Natural killer cell (primary cell): ENCODE measurements around the gene TUBGCP6. TPM values are rescaled to one million over a fixed set of nuclear protein-coding genes. Genes with fewer than 3 reads are reported as not detected.
A peak's percentile ranks its signal among the peaks of the same experiment; 100 is the strongest.

Source experiments
- ATAC-seq, 3 donors: fragments of 150-1000 bp in 2 of 3; fragments of 200-7000 bp in 1 of 3; cut with Tn5 transposase; 1 replicate in 1 of 3; 2 replicates in 2 of 3; pipeline ENCODE4 v1.10.0; 2021; ENCODE audit warnings: mild to moderate bottlenecking in 2 of 3, moderate library complexity in 2 of 3
- DNase-seq, 2 donors: peaks; one replicate each; pipeline versions ENCODE4 v3.0.0 to v3.0.0-alpha.2; 2013 to 2021; ENCODE audit warnings: mixed read lengths in 1 of 2
- H3K27ac ChIP-seq: one replicate; pipeline ENCODE4 v1.5.1; 2013; ENCODE audit warnings: mild to moderate bottlenecking, low read length
- H3K27me3 ChIP-seq: one replicate; pipeline ENCODE4 v1.6.1; 2013; ENCODE audit warnings: low read length; ENCODE audit not compliant: control insufficient read depth, insufficient read depth
- H3K36me3 ChIP-seq: one replicate; pipeline ENCODE4 v1.6.1; 2013; ENCODE audit warnings: low read length; ENCODE audit not compliant: control insufficient read depth, insufficient read depth
- H3K4me1 ChIP-seq: one replicate; pipeline ENCODE4 v1.6.1; 2013; ENCODE audit warnings: low read length; ENCODE audit not compliant: control insufficient read depth, insufficient read depth
- H3K4me3 ChIP-seq: one replicate; pipeline ENCODE4 v1.5.1; 2013; ENCODE audit warnings: low read length
- H3K9me3 ChIP-seq: one replicate; pipeline ENCODE4 v1.6.1; 2013; ENCODE audit warnings: low read length; ENCODE audit not compliant: control insufficient read depth, insufficient read depth
- H3K27ac Mint-ChIP-seq, 2 donors: one replicate each; pipeline ENCODE4 v1.8.0; 2022; ENCODE audit warnings: mild to moderate bottlenecking in 2 of 2, mixed read lengths in 2 of 2, moderate library complexity in 1 of 2
- H3K27me3 Mint-ChIP-seq, 2 donors: one replicate each; pipeline ENCODE4 v1.8.0; 2022; ENCODE audit warnings: low read depth in 2 of 2, mixed read lengths in 2 of 2
- H3K36me3 Mint-ChIP-seq: one replicate; pipeline ENCODE4 v1.8.0; 2022; ENCODE audit warnings: mixed read lengths
- H3K4me1 Mint-ChIP-seq, 2 donors: one replicate each; pipeline ENCODE4 v1.8.0; 2022; ENCODE audit warnings: mixed read lengths in 2 of 2
- H3K4me3 Mint-ChIP-seq: one replicate; pipeline ENCODE4 v1.8.0; 2022; ENCODE audit warnings: mild to moderate bottlenecking, moderate library complexity, mixed read lengths
- H3K9me3 Mint-ChIP-seq, 2 donors: one replicate each; pipeline ENCODE4 v1.8.0; 2022; ENCODE audit warnings: mixed read lengths in 2 of 2
- WGBS: methylation state at CpG from one replicate; pipeline ENCODE4 v1.1.7; 2013; ENCODE audit warnings: missing lambda C conversion rate; ENCODE audit not compliant: insufficient coverage; 5-methylcytosine and 5-hydroxymethylcytosine counted together
- intact Hi-C: fragments of 100-400 bp; cut with micrococcal nuclease; formaldehyde crosslinking; loops from one replicate; pipeline ENCODE4 v1.14.2; 2022
- total RNA-seq, 4 donors: library from RNA; stranded (reverse); fragments of 120-200 nt in 1 of 4; gene quantifications; one replicate each; pipeline versions ENCODE4 v1.2.3 to v1.2.4, GENCODE V29; 2013 to 2022
- TF ChIP-seq, protein P1 (sequence below): fragments of 200-600 bp; IDR thresholded peaks from one replicate; pipeline ENCODE4 v1.8.0; 2022; ENCODE audit warnings: antibody characterized with exemption

The TUBGCP6 gene
- total RNA-seq, 3 donors from 2014 or later (not counting 1 experiment from before 2014, with no cell fraction given), result 105 to 126 (median 118) TPM

DNA sequence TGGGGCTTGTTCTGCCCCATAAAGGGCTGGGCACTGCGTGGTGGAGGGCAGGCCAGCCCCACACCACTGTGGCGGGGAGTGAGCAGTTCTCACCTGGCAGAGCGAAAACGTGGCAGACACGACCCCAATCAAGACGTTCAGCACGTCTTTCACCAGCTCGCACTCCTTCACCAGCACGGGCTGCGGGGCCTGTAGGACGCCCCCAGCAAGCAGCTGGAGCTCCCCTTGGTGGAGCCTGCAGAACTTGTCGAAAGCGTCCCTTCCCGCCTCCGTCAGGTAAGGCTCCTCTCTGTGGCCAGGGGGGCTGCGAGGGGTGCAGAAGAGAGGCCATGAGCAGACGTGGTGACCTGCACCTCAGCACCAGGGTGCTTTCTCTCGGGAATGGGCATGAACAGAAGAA, 11.6 kb downstream of the TUBGCP6 start:
- no peaks in the 10 kb centered on the region for H3K27me3 ChIP-seq
- WGBS, result 92% methylated on average over 18 of the region's 18 CpGs
- intact Hi-C loops, result no loop called here

DNA sequence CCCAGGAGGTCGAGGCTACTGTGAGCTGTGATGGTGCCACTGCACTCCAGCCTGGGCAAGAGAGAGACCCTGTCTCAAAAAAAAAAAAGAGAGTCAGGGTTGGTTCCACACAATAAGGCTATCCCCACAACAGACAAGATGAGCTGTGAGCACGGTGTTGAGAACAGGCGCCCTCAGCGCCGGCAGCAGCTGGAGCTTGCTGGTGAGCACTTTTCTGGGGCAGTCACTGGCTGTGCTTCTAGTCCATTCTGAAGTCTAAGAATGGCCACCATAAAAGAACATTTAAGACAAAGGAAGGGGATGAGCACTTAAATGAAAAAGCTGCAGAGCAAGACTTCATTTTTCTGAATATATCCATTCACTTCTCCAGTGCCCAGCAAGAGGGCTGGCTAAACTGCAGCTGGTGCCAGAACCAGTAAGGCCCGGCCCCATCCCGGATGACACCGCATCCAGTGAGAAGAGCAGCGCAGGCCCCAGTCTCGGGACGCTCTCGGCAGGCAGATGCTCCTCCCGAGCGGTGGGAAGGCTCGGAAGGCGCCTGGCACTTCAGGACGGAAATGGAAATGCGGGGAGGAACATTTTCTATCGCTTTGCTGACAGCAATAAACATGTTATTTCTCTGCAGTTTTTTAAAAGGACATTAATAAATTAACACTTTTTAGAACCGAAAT, 12.2 kb downstream of the TUBGCP6 start:
- TF ChIP-seq, protein P1, sequence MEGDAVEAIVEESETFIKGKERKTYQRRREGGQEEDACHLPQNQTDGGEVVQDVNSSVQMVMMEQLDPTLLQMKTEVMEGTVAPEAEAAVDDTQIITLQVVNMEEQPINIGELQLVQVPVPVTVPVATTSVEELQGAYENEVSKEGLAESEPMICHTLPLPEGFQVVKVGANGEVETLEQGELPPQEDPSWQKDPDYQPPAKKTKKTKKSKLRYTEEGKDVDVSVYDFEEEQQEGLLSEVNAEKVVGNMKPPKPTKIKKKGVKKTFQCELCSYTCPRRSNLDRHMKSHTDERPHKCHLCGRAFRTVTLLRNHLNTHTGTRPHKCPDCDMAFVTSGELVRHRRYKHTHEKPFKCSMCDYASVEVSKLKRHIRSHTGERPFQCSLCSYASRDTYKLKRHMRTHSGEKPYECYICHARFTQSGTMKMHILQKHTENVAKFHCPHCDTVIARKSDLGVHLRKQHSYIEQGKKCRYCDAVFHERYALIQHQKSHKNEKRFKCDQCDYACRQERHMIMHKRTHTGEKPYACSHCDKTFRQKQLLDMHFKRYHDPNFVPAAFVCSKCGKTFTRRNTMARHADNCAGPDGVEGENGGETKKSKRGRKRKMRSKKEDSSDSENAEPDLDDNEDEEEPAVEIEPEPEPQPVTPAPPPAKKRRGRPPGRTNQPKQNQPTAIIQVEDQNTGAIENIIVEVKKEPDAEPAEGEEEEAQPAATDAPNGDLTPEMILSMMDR, result no peak
- no peaks in the 10 kb centered on the region for H3K27me3 Mint-ChIP-seq
- Histone ChIP-seq H3K27me3 (no peaks in the 10 kb centered on the region), H3K9me3 (no peaks in the 10 kb centered on the region), H3K4me1 (peaks cover 8% of the 10 kb centered on the region), H3K36me3 (peaks cover 23% of the 10 kb centered on the region), H3K4me3 (no peak overlapping the region), H3K27ac (no peak overlapping the region)
- H3K4me1 Mint-ChIP-seq, result peaks cover 20 to 36% of the 10 kb centered on the region in 2 donors
- H3K27ac Mint-ChIP-seq, result no peak overlapping the region
- 97% methylated on average over 20 of the region's 20 CpGs for WGBS
- H3K36me3 Mint-ChIP-seq, result no peaks in the 10 kb centered on the region
- no peak overlapping the region for H3K4me3 Mint-ChIP-seq
- no peaks in the 10 kb centered on the region for H3K9me3 Mint-ChIP-seq
- no peak for DNase-seq
- no peak for ATAC-seq
- intact Hi-C loops, result no loop called here

More for the DNA sequence above, 11.6 kb downstream of the TUBGCP6 start:
- TF ChIP-seq, protein P1, result no peak
- Histone ChIP-seq H3K4me1 (peaks cover 8% of the 10 kb centered on the region), H3K27ac (no peak overlapping the region), H3K36me3 (peaks cover 22% of the 10 kb centered on the region), H3K4me3 (no peak overlapping the region), H3K9me3 (no peaks in the 10 kb centered on the region)
- Mint-ChIP-seq H3K36me3 (no peaks in the 10 kb centered on the region), H3K4me1 (peaks cover 20 to 36% of the 10 kb centered on the region in 2 donors), H3K27me3 (no peaks in the 10 kb centered on the region), H3K9me3 (no peaks in the 10 kb centered on the region), H3K27ac (no peak overlapping the region), H3K4me3 (no peak overlapping the region)
- DNase-seq (no peak), ATAC-seq (no peak)

DNA sequence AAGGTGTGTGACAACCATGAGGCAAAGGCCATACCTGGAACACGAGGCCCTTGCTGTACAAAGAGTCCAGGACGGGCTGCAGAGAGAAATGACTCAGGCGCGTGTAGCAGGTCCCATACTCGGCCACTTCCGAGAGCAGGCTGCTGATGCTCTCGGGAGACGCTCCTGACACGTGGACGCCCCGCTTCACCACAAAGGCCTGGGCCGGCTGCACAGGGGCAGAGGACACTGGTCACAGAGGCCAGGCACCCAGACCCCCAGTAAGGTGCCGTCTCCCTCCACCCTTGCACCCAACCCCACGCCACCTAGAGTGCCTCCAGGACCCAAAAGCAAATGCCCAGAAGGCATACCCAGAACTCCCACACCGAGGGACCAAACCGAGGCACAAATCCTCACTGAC, 15.5 kb downstream of the TUBGCP6 start:
- Histone ChIP-seq H3K27ac (no peak overlapping the region), H3K9me3 (no peaks in the 10 kb centered on the region), H3K36me3 (peaks cover 45% of the 10 kb centered on the region), H3K27me3 (no peaks in the 10 kb centered on the region), H3K4me3 (no peak overlapping the region), H3K4me1 (no peaks in the 10 kb centered on the region)
- Mint-ChIP-seq H3K27ac (peak overlapping the region in 1 of 2 donors; percentile 65), H3K9me3 (no peaks in the 10 kb centered on the region), H3K4me3 (no peak overlapping the region), H3K27me3 (no peaks in the 10 kb centered on the region), H3K4me1 (peaks cover 7 to 19% of the 10 kb centered on the region in 2 donors), H3K36me3 (peaks cover under 1% of the 10 kb centered on the region)
- intact Hi-C loops, result no loop called here
- no peak for DNase-seq
- ATAC-seq, result no peak
- TF ChIP-seq, protein P1, result no peak
- 98% methylated on average over 15 of the region's 16 CpGs for WGBS

DNA sequence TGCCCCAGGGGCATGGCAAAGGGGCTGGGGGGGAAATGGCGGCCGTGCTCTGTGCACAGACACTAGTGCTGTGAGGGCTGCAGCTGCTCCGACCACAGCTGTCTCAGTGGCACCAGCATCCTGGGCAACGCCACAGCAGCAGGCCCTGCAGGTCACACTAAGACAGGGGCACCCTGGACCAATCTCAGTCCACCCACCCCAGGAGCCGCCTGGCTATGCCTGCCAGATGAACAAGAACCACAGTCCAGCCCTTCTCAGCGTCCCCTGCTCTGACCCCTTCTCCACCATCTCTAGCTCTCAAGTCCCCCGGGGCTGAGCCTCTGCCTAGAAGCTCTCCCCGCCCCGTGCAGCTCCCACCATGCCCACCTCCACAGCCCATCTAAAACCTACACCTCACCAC, 16.5 kb downstream of the TUBGCP6 start:
- ATAC-seq (no peak), DNase-seq (no peak)
- H3K9me3 Mint-ChIP-seq, result no peaks in the 10 kb centered on the region
- H3K27me3 ChIP-seq, result no peaks in the 10 kb centered on the region
- H3K27me3 Mint-ChIP-seq, result no peaks in the 10 kb centered on the region
- H3K4me1 ChIP-seq, result no peaks in the 10 kb centered on the region
- no peaks in the 10 kb centered on the region for H3K9me3 ChIP-seq
- peak overlapping the region in 1 of 2 donors; percentile 65 for H3K27ac Mint-ChIP-seq
- TF ChIP-seq, protein P1, result no peak
- H3K36me3 ChIP-seq, result peaks cover 49% of the 10 kb centered on the region
- no peak overlapping the region for H3K4me3 Mint-ChIP-seq
- H3K4me3 ChIP-seq, result no peak overlapping the region
- intact Hi-C loops, result no loop called here
- 94% methylated on average over 9 of the region's 9 CpGs for WGBS
- H3K36me3 Mint-ChIP-seq, result peaks cover 7% of the 10 kb centered on the region
- peaks cover 0 to 11% of the 10 kb centered on the region in 2 donors for H3K4me1 Mint-ChIP-seq
- no peak overlapping the region for H3K27ac ChIP-seq
